EH (cell line): ENCODE results near the gene TTC22.

Source experiments
- DNase-seq: peaks from one replicate; pipeline ENCODE4 v3.0.0-alpha.2; 2015; ENCODE audit warnings: low read depth

The TTC22 gene

DNA sequence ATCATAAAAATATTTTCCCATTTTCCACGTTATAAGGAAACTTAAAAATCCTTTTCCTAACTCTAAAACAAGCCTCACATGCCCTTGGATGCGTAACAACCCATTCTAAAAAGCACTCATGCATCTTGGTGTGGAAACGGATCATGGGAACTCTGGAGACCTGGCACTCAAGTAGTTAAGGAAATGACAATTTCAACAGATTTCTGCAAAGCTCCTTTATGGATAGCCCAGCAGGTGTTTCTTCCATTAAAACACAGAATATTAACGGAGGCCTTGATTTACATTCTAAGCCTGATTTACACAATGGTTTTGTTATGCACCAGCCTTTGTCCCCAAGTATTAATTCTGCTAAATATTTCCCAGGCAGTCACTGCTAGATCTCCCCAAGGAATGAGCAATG is 49.7 kb downstream of the TTC22 start:
- no peak for DNase-seq

DNA sequence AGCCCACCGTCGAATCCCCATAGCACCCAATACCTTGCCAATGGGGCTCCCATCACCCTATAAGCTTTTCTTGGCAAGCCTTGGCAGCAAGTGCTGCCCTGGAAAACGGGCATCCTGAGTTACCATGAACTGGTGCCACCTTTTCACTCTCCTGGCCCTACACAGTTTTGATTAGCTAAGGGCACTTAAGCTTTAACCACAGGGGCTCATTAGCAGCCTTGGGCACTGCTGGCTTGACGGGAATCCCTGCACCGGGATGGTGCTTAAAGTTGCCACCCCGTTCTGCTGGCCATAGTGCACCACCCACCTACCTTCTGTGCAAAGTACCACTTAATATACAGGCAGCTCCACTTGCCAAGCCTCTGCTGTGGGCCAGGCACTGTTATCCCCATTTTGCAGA is 50.5 kb downstream of the TTC22 start:
- DNase-seq, result no peak

DNA sequence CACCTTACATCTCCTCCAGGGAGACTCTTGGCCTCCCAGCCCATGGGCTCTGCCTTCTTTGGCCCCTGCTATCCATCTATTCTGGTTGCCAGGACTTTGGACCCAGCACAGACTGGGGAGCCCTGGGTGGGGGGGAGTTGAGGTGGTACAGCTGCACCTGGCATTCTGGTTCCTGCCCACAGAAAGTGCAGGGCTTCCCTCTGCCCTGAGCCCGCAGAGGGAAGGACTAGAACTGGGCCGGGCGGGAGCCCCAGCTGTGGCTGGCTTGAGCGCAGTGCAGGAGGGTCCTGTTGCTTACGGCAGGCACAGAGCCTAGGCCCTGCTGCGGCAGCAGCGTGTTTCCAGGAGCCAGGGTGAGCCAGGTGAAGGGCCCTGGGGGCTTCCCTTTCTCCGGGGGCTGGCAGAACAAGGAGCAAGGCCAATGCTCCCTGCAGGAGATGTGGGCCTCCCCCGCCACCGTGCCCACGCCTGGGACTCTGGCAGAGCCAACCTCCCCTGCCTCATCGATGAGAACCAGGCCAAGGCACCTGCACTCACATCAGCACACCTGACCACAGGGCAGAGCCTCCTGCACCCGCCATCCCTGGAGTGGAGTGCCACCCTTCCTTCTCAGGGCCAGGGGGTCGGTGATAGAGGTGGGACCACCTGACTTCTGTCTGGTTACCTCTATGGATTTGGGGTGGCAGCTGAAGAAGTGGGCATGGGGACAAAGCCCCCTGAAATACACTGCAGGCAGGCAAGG is 52.9 kb downstream of the TTC22 start:
- no peak for DNase-seq

DNA sequence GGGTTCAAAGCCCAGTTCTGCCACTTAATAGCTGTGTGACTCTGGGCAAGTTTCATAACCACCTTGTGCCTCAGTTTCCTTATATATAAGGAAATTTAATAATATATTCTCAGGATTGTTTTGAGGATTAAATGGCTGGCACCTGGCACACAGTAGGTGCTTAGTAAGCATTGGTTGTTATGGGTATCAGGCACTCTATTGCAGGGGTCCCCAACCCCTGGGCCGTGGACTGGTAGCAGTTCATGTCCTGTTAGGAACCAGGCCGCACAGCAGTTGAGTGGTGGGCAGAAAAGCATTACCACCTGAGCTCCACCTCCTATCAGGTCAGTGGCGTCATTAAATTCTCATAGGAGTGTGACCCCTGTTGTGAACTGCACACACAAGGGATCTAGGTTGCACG is 55.3 kb downstream of the TTC22 start:
- no peak for DNase-seq

DNA sequence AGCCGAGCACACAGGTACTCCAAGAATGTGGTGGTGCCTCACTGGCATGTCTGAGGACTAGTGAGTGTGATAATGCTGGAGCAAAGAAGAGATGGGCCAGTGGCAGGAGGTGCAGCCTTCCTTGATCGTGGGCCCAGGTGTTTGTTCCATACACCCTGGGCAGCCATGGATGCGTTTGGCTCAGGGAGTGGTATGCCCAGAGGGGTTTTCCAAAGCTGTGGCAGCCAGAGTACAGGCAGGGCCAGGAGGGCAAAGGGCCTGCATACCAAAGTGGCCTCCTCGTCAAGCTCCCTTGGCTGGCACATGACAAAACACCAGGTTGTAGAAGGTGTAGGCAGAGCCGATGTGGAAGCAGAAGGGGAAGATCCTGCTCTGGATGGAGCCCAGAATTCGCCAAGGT is 55.8 kb downstream of the TTC22 start:
- no peak for DNase-seq

DNA sequence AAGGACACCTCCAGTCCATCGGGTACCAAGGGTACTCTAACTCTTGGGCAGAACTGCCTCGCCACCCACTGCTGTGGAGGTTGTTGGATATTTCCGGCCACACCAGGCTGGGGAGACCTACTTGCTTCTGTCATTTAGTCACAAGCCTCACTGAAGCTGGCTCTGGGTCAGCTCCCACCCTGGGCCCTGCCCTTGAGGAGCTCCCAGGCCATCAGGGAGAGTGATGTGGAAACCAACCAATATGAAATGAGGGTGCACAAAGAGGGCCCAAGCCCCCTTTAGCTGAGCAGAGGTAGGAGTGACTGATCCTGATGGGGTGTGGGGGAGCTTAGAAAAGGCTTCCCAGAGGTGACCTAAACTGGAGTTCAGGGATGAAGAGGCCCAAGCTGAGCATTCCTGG is 56.4 kb downstream of the TTC22 start:
- no peak for DNase-seq

DNA sequence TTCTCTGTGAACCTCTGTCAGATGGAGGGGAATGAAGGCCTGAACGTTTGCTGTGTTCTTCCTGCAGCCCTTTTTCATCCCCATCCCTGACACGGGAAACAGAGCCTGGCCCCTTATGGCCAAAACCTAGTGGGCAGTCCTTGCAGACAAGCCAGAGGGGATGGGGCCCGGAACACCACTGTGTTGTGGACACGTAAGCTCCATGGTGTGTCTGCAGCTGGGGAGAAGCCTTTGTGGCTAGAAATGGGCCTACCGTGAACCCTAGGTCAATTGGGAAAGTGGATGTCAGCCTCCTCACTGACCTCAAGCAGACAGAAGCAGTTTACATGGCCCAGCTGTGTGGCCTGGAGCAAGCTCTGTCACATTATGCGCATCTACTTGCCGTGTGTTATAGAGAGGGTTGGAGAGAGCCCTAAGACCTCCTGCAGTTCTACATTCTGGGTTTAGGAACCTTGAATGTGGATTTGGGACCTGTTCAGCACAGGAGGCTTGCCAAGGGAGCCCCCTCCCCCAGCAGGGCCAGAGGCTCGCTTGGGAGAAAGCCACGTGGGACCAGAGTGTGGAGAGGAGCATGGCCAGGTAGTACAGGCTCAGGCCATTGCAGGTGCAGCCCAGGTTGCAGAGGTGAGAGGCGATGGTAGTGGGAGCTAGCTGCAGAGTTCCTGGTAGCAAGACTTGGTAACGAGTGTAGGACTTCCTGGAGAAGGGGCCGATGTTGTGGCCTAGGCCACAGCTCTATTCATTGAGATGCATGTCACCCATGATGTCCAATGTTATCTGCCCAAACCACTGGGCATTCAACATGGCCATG is 57.5 kb downstream of the TTC22 start:
- no peak for DNase-seq

DNA sequence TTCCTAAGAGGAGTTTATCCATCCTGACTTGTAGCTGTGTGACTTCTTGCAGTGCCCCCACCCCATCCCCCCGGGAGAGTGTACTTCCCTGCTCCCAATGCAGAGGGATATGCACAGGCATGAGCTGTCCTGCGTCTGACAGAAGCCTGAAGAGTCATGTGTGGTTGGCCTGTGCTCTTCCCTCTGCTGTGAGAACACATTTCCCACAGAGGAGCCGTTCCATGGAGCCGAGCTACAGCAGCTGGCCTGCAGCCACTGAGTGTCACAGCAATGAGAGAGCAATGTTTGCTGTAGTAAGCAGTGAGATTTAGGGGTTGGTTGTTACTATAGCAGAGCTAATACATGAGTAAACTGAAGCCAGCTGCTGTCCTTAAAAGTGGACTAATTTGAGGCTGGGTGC is 58.8 kb downstream of the TTC22 start:
- DNase-seq, result peak; percentile 7

DNA sequence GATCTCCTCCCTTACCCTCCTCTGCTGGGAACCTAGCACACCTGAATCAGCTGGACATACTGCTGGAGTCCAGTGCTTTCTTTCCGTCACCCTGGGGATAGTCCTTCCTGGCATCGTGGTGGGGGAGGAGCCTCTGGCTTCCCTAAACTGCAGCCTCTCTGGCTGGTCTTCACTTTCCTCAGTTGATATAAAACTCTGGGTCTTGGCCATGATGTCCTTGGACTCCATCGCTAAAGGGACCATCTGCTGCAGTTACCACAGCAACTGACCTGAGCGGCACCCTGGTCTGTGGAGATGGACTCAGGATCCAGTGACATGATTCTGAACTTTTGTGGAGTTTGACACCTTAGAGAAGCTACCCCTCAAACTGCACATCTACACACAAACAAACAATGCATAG is 59.6 kb downstream of the TTC22 start:
- no peak for DNase-seq

DNA sequence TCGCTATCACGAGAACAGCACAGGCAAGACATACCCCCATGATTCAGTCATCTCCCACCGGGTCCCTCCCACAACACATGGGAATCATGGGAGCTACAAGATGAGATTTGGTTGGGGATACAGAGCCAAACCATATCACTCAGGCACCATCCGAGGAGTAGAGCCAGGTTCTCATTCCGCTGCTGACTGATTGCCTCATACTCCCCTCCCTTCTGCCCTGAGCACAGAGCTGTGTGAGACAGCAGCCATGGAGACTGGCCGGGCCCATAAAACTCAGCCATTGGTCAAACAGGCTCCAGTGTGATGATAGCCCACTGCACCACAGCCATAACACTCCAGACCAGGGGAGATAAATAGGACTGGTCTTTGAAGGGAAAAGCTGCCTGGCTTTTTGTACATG is 62.9 kb downstream of the TTC22 start:
- no peak for DNase-seq

DNA sequence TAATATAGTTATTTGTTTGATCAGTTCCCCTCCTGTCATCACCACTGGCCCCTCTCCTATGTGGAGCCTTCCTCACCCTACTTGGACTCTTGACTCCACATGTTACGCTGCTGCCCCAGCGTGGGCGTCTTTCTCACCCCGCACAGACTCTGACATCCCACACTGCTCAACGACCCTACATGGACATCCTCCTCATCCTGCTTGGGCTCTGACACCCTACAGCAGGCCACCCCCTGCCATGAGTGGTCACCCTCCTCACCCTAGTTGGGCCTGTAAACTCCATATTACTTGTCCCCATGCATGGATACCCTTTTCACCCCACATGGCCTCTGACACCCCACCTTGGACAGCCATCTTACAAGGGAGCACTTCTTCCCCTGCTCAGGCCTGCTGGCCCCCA is 64.4 kb downstream of the TTC22 start:
- DNase-seq, result no peak
